ENCODE data around the gene RAB11FIP2. TPM values are rescaled to one million over a fixed set of nuclear protein-coding genes. Genes with fewer than 3 reads are reported as not detected.
A peak's percentile ranks its signal among the peaks of the same experiment; 100 is the strongest.
"Not testable (repeated sequence)": the region's sequence is repeated elsewhere in the genome, so short reads cannot be mapped to it uniquely, and the experiment has no call there.

Gene RAB11FIP2, protein sequence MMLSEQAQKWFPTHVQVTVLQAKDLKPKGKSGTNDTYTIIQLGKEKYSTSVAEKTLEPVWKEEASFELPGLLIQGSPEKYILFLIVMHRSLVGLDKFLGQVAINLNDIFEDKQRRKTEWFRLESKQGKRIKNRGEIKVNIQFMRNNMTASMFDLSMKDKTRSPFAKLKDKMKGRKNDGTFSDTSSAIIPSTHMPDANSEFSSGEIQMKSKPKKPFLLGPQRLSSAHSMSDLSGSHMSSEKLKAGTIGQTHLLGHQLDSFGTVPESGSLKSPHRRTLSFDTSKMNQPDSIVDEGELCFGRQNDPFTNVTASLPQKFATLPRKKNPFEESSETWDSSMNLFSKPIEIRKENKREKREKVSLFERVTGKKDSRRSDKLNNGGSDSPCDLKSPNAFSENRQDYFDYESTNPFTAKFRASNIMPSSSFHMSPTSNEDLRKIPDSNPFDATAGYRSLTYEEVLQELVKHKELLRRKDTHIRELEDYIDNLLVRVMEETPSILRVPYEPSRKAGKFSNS
- 6.2 TPM for total RNA-seq

DNA sequence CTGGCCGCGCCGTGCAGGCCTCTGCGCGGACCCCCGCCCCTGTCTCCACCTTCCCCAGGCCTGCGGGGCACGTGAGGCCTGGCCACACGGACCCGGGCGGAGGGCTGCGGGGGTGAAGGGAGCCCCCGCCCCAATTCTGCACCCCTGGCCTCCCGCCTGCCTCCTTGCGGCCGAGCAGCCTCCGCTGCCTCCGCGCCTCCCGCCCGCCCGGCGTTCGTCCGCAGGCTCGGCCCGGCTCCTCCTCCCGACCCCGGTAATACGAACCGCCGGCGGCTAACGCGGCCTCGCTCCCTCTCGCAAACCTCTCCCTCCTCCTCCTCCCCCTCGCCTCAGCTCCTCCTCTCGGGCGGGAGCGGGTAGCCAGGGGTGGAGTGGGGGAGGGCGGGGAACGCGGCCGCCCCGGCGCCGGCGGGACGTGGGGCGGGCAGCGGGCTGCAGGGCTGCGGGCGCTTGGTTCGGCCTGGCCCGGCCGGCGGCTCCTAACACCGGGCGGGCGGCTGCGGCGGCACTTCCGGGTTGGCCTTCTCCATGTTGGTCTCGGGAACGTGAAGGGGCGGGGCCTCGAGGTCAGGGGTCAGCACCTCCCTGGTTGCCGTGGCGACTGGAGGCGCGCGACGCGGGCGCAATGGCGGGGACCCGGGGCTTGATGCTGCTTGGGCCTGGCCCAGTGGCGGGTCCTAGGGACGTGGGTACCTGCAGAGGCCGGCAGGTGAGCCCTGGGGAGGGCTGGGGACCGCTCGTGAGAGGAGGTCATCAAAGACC, at the start of gene RAB11FIP2:
TSS of gene RAB11FIP2 (minus strand) at position 547 of the 762 bp plus-strand sequence. CDS start 778 bp downstream, outside the sequence.
- peak; percentile 98 for ATAC-seq

DNA sequence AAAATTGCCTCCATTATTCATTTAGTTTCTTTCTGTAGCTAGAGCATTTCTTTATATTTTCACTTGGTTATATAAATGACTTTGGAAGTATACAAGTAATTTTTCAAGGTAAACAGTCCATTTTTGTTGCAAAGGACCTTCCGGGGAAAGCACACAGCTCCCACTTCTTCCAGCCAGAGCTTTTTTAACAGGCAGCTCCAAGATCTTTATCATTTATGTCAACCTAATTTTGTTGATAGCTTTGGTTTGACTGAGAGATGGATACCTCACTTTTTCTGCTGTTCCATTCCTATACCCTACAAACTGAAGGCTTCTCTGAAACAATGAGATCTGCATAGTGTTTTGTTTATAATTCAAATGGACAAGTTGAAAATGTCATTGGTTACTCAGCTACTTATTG, 49.3 kb upstream of the RAB11FIP2 start:
- no peak for ATAC-seq

DNA sequence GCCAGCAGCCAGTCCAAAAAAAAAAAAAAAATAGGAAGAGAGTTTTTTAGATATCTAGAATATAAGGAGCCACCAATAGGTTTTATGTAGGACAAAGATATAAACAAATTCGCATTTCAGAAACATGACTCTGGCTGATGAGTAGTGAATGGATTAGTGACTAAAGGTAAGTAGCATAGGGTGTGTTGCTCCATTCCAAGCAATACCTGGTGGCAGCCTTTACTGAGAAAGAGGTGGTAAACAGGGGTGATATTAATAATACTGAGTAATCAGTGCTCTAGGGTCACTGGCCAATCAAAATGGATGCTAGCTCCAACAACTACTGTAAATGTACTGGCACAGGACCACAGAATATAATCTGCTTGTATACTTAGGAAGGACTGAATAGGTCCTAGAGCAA, 45.5 kb upstream of the RAB11FIP2 start:
- peak; percentile 91 for ATAC-seq

DNA sequence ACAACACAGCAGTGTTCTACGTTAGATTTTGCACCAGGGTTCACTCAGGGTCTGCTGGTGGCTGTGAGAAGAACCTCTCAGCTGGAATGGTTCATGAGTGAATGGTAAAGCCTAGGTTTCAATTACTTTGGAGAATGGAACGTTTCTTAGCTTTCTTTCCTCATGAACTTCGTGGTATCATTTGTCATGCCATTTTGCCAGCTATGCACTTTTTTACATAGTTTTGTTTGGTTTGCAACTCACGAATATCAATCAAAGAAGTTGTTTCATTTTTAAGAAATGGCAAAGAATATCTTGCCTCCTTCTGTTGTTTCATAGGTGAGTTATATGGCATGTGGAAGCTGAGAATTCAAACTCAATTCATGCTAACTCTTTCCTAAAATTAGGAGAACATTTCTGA, 34.1 kb upstream of the RAB11FIP2 start:
- no peak for ATAC-seq

DNA sequence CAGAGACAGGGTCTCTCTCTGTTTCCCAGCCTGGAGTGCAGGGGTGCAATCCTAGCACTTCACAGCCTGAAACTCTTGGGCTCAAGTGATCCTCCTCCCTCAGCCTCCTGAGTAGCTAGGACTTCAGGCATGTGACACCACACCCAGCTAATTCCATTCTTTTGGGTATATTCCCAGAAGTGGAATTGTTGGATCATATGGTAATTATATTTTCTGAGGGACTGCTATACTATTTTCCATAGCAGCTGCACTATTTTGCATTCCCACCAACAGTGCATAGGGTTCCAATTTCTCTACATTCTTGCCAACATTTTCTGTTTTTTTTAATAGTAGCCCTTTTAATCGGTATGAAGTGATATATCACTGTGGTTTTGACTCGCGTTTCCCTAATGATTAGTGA, 30.0 kb upstream of the RAB11FIP2 start:
- no peak for ATAC-seq

DNA sequence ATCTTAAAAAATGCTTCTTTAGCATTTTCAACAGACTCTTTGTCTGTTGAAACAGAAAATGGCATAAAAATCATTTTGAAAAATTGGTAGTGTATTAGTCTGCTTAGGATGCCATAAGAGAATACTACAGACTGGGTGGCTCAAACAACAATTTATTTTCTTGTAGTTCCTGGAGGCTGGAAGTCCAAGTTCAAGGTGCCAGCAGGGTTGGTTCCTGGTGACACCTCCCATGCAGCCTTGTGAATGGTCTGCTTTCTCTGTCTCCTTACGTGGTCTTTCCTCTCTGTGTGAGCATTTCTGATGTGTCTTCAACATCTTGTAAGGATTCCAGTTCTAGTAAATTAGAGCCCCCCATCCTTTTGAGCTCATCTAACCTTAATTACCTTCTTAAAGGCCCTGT, 26.1 kb upstream of the RAB11FIP2 start:
- no peak for ATAC-seq

DNA sequence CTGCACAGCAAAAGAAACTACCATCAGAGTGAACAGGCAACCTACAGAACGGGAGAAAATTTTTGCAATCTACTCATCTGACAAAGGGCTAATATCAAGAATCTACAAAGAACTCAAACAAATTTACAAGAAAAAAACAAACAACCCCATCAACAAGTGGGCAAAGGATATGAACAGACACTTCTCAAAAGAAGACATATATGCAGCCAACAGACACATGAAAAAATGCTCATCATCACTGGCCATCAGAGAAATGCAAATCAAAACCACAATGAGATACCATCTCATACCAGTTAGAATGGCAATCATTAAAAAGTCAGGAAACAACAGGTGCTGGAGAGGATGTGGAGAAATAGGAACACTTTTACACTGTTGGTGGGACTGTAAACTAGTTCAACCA, 20.6 kb upstream of the RAB11FIP2 start:
- not testable (repeated sequence) for ATAC-seq

DNA sequence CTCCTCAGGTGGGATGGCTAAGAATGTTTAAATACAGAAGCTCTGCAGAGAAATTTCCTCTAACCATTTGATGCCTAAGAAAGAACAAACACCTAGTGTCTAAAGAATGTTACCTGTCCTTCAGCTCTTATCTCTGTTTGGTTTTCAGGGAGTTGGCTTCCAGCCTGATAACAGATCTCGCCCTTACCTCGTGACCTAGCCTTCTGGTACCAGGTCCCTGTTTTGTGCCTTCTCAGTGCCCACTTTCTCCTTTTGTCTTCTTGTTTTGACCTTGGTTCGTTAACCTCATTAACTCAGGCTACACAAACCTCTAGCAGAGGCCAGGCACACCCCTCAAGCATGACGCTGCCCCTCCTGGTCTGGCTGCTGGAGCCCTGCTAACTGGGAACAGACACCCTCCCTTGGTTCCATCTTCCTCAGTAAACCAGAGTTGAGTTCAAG, 16.1 kb upstream of the RAB11FIP2 start:
- ATAC-seq = no peak

DNA sequence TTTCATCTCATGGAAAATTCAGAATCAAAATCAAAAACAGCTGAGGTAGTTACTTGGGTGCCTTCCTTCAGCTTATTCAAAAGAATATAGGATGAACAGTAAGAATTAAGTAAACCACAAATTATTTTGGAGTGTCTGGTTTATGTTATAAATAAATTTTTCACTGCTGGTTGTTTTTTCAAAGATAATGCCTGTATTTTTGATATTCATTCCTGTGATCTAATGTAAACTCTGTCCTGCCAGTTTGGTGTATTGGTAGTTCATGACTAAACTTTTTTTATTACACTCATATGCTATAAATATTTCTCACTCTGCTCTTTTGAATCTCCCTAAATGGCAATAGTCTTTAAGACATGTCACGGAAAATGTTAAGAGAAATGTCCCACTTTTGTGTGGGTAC, 11.6 kb upstream of the RAB11FIP2 start:
- no peak for ATAC-seq

DNA sequence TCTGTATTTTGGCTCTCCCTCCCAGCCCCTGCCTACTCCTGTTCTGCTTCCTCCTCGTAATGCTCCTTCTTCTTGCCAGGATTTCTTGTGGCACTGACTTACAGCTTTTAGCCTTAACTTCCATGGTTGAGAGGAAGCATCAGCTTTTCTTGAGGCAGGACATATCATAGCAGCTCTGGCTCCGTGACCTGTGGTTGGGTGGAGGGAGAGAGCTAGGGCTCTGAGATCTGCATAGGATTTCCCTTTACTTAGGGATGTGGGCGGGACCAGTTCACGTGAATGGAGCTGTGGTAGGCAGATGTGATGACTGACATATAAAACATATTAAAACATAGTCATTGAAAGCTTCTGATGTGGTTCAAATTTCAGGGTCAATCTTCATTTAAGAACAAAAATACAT, 10.6 kb upstream of the RAB11FIP2 start:
- no peak for ATAC-seq

DNA sequence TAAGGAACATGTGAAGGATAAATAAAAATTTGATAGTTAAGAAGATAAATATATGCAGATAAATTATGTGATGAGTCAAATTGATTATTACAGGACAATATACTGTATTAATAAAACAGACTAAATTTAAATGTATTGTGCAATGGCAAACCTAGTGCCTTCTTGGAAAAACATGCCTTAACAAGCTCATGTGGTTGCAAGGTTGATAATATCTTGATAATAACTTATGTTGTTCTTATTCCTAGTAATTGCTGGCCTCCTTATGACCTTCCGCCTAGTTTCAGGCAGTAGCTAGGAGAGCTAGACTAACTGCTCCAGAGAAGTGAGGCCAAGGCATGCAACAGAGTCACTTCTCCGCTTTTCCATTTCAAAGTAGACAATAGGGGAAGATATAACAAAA, 7.6 kb upstream of the RAB11FIP2 start:
- peak; percentile 74 for ATAC-seq

DNA sequence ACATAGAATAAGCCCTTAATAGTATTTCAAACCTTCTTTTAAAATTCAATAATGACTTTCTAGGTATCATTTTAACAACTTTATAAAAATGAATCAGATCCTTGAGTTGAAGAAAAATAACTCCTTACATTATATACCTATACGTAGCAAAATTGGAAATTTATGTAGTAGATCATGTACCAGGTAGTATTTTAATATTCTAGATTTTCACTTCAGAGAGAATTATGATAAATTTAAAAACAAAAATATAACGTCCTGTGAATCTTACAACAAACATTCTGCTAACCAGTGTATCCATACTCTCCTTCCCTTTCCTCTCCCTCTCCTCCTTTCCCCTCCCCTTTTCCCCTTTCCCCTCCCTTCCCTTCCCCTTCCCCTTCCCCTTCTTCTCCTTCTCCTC, 6.1 kb upstream of the RAB11FIP2 start:
- ATAC-seq = no peak

DNA sequence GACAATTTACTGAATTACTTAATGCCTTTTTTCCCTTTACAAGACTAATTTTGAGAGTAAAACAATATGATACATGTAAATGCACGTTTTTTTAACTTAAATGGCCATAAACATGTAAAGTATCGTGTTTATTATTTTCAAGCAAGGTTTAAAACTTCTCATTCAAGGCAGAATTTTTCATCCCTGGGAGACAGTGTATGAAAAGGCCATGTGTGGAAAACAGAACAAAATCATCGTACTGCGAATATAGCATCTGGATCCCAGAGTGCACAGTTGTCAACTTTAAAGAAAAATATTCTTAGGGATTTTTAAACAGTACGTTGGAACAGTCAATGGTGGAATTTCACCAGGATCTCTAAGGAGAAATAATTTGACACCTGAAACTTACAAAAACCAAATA, 1.1 kb upstream of the RAB11FIP2 start:
- no peak for ATAC-seq

DNA sequence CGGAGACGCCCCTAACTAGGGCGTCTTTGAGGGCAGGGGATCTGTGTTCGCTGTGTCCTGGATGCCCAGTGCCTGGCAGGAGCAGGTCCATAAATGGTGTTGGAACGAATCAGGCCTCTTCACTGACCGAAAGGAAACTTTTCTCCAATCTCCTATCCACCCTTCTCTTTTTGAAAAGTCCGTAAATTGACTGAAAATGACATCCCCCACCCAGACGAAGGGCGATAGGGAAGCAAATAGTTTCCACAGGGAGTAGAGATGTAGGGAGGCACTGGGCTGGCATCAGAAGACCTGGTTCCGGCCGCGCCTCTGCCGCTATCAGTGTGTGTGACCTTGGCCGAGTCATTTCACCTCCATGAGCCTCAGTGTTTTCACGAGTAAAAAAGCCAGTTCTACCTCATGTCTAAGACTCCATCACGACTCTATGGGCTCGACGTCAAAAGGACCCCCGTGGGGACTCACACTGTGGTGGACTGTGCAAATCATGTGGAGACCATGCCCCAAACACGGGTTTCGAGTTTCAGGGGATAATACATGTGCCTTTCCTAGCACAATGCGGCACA, 497 bp upstream of the RAB11FIP2 start:
- no peak for ATAC-seq

DNA sequence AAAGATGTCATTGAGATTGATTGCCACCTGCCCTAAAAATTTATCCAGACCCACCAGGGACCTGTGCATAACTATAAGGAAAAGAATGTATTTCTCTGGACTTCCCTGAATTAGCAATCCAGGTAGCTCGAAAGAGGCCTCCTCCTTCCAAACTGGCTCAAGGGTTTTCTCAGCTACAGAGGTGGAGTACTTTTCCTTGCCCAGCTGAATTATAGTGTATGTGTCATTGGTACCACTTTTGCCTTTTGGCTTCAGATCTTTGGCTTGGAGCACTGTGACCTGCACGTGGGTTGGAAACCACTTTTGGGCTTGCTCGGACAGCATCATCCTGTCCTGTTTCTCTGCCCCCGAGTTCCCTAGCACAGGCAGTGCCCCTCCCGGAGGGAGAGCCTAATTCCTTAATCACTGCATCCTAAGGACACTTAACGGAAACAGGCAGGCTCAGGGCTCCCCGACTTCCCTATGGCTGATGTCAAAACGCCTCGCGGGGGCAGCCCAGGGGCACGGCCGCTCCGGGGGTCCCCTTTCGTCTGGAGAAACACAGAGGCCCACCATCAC, 825 bp downstream of the RAB11FIP2 start:
- ATAC-seq = peak; percentile 44

DNA sequence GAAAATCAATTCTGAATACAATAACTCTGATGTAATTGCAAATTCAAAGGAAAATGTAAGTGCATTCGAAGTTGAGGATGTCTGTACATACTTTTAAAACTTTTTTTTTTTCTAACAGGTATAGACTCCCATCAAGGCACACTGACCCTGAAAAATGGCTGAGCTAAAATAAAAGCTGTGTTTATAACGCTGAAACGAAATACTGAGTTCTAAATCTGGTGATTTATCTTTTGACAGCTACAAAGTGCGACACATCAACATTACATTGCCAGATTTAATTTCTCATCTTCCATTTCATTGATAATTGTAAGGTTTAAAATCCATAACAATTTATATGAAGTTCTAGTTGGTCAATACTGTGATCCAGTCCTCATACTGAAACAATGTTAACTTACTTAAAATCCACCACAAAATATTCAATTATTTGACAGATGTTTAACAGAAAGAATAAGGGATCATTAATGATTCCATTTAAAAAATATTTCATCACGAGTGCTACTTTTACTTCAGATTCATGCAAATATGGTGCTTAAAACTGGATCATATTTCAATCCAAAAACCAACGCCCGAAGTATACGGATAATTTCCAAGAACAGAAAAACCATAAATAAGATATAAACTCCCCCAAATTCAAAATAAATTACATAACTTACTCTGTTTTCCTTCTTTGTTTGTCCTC, 1.4 kb downstream of the RAB11FIP2 start:
- no peak for ATAC-seq

DNA sequence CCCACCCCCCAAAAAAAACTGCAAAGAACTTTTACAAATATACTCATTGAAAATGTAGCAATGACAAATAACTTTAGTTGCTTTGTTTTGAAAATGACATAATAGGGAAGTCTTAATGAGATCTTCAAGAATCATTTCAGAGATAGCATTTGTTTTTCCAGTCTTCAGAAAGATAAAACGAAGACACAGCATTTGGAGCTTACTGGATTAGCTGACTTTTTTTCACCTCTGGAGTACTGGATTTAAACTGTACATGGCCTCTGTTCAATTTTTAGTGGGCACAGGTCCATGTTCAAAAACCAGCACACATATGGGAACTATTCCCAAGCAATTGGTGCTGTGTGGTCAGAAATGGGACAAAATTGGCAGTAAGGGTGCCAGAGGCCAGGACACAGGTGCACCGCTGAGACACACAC, 3.9 kb downstream of the RAB11FIP2 start:
- no peak for ATAC-seq

DNA sequence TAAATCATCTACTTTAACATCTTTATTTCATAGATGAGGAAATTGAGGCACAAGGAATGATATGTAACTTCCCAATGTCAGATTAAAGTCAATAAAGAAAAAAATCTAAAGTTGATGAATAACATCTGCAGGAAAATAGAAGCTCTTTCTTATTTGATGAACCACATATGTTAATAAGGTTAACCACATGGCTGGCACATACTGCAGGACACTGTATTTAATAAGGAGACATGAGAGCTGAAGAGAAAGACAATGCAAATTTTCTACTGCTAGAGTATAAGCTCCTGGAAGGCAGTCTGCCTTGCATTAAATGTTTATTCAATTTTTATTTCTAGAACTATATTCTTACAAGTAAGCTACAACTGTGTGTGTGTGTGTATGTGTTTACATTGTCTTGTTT, 4.4 kb downstream of the RAB11FIP2 start:
- ATAC-seq = no peak

DNA sequence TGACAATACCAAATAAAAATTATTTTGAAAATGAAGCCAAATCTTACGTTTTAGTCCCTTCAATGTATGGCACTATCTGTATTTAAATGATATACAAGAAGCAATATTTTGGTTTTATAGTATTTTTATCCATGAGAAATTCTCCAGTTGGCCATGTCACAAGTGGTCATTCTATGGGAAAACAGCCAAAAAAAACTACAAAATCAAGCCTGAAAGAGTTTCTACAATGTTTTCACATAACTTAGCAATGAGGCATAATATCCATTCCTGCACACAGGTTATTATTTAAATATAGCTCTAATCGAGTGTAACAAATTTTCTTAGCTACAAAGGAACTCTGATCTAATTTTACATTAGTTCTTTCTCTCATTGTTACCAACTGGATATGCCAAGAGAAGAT, 5.4 kb downstream of the RAB11FIP2 start:
- ATAC-seq = no peak

DNA sequence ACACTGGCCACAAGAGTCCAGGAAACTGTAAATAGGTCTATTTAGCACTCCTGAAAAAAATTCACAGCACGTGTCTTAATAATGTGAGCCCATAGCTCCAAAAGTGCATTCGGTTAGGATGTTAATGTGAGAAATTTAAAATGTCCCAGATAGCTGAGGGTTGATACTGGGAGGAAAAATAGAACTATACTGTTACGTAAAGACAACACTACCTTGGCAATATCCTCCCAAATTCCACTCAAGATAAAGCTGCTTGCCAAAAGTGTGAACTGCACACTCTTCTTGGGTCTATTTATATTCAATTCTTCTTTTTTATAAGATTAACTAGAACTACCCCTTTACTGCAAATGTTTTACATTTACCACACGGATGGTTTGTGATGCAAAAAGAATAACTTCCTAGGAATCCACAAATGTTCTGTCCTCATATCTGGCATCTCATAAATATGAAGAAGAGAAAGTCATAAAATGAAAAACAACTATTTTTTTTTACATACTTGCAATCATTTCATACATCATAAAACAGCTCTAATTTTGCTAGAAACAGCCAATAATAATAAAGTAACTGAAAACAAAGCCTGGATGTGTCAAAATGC, 10.4 kb downstream of the RAB11FIP2 start:
- ATAC-seq = no peak

DNA sequence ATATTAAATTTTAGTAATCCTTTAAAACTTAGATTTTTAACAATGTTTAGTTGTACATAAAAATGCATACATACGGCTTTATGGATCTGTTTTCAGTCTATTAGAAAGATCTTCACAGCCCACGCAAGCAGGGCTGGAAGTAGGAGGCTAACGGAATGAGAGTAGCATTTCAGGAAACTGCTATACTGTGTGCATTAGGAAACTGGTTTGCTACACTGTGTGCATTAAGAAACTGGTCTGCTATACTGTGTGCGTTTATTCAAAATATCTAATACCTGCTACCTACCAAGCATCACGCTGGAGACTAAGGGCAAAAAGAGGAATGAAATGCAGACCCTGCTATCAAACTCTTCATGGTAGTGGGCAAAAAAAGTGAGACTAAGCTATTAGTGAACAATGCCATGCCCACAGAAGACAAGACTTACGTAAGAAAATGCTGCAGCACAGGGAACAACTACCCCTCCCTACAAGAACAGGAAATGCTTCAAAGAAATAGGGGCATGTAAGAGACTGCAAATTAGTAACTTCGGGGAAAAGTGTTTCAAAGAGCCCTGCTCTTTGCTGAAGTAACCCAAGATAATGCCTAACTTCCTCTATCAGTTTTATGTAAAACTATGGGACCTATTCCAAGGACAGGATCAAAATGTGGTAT, 11.3 kb downstream of the RAB11FIP2 start:
- no peak for ATAC-seq
